ENCODE measurements around the gene TBC1D2.

TBC1D2 gene

GRCh38 chr9:98168941-98169488 is 86.4 kb downstream of the TBC1D2 start:
- Histone ChIP-seq H4K20me1 (ENCODE audit: insufficient read depth, low read length) (no peaks in the 10 kb centered on the region), H3K9me3 (ENCODE audit: low read length) (no peaks in the 10 kb centered on the region), H3K27me3 (ENCODE audit: insufficient read depth, low read length) (no peaks in the 10 kb centered on the region), H2AFZ (ENCODE audit: low read length) (no peak overlapping the region), H3K9ac (ENCODE audit: low read length) (no peak overlapping the region), H3F3A (ENCODE audit: insufficient read depth, low read length) (no peaks in the 10 kb centered on the region), H3K4me3 (ENCODE audit: low read depth, low read length, poor library complexity, severe bottlenecking) (no peak overlapping the region), H3K27ac (ENCODE audit: low read depth, low read length, poor library complexity, severe bottlenecking) (no peak overlapping the region), H3K36me3 (ENCODE audit: insufficient read depth, low read length) (no peaks in the 10 kb centered on the region), H3K4me2 (ENCODE audit: low read length) (no peak overlapping the region; the same call in 1 of the 2 replicates), H3K9me2 (ENCODE audit: low read depth, low read length) (no peaks in the 10 kb centered on the region), H3K4me1 (ENCODE audit: insufficient read depth, low read length, severe bottlenecking) (peaks cover 13% of the 10 kb centered on the region), H3K79me2 (ENCODE audit: insufficient read depth, low read length) (no peaks in the 10 kb centered on the region)
- TF ChIP-seq CTCF (IDR thresholded peaks at IDR 0.05; ENCODE audit: low read length) (no peak), EZH2 (IDR thresholded peaks at IDR 0.05; ENCODE audit: borderline replicate concordance, low read length) (no peak)

- Histone ChIP-seq H3K9me2 (ENCODE audit: low read depth, low read length) (no peaks in the 10 kb centered on the region), H4K20me1 (ENCODE audit: insufficient read depth, low read length) (no peaks in the 10 kb centered on the region), H3K4me3 (ENCODE audit: low read depth, low read length, poor library complexity, severe bottlenecking) (no peak overlapping the region), H3K27me3 (ENCODE audit: insufficient read depth, low read length) (no peaks in the 10 kb centered on the region), H3F3A (ENCODE audit: insufficient read depth, low read length) (no peaks in the 10 kb centered on the region), H3K27ac (ENCODE audit: low read depth, low read length, poor library complexity, severe bottlenecking) (no peak overlapping the region), H3K36me3 (ENCODE audit: insufficient read depth, low read length) (no peaks in the 10 kb centered on the region), H2AFZ (ENCODE audit: low read length) (no peak overlapping the region), H3K9ac (ENCODE audit: low read length) (no peak overlapping the region), H3K9me3 (ENCODE audit: low read length) (no peaks in the 10 kb centered on the region), H3K4me1 (ENCODE audit: insufficient read depth, low read length, severe bottlenecking) (peaks cover 13% of the 10 kb centered on the region), H3K79me2 (ENCODE audit: insufficient read depth, low read length) (no peaks in the 10 kb centered on the region), H3K4me2 (ENCODE audit: low read length) (no peak overlapping the region)
- TF ChIP-seq EZH2 (IDR thresholded peaks at IDR 0.05; ENCODE audit: borderline replicate concordance, low read length) (no peak), CTCF (IDR thresholded peaks at IDR 0.05; ENCODE audit: low read length) (no peak)
Observed at GRCh38 chr9:98168153-98168780, 87.2 kb downstream of the TBC1D2 start.

GRCh38 chr9:98164912-98165311 is 90.5 kb downstream of the TBC1D2 start:
- Histone ChIP-seq H3F3A (ENCODE audit: insufficient read depth, low read length) (no peaks in the 10 kb centered on the region), H3K9ac (ENCODE audit: low read length) (no peak overlapping the region), H3K9me3 (ENCODE audit: low read length) (no peaks in the 10 kb centered on the region), H3K27me3 (ENCODE audit: insufficient read depth, low read length) (no peaks in the 10 kb centered on the region), H3K79me2 (ENCODE audit: insufficient read depth, low read length) (no peaks in the 10 kb centered on the region), H3K4me3 (ENCODE audit: low read depth, low read length, poor library complexity, severe bottlenecking) (no peak overlapping the region), H4K20me1 (ENCODE audit: insufficient read depth, low read length) (no peaks in the 10 kb centered on the region), H3K27ac (ENCODE audit: low read depth, low read length, poor library complexity, severe bottlenecking) (no peak overlapping the region), H3K4me1 (ENCODE audit: insufficient read depth, low read length, severe bottlenecking) (peaks cover 10% of the 10 kb centered on the region), H3K36me3 (ENCODE audit: insufficient read depth, low read length) (no peaks in the 10 kb centered on the region), H2AFZ (ENCODE audit: low read length) (no peak overlapping the region), H3K4me2 (ENCODE audit: low read length) (no peak overlapping the region), H3K9me2 (ENCODE audit: low read depth, low read length) (no peaks in the 10 kb centered on the region)
- no peak for TF ChIP-seq EZH2 (IDR thresholded peaks at IDR 0.05; ENCODE audit: borderline replicate concordance, low read length)
- no peak for TF ChIP-seq CTCF (IDR thresholded peaks at IDR 0.05; ENCODE audit: low read length)
